Brain microvascular endothelial cell (primary cell): Measurements from ENCODE around the gene STX1A.

Experiments used
- DNase-seq: peaks from one replicate; pipeline ENCODE4 v3.0.0-alpha.2; 2020
- H3K27ac ChIP-seq: fragments of 250-450 bp; sonication (Bioruptor Pico); 2 replicates; pipeline ENCODE4 v1.5.1; 2020; ENCODE audit warnings: mild to moderate bottlenecking, moderate library complexity
- H3K27me3 ChIP-seq: fragments of 250-450 bp; sonication (Bioruptor Pico); replicated peaks from 2 replicates; pipeline ENCODE4 v1.5.1; 2020; ENCODE audit warnings: mild to moderate bottlenecking
- H3K36me3 ChIP-seq: fragments of 250-450 bp; sonication (Bioruptor Pico); replicated peaks from 2 replicates; pipeline ENCODE4 v1.5.1; 2020; ENCODE audit warnings: mild to moderate bottlenecking
- H3K4me3 ChIP-seq: 2 replicates; pipeline ENCODE4 v1.5.1; 2011; ENCODE audit warnings: low read depth, mild to moderate bottlenecking, control low read depth, low read length, moderate library complexity
- in situ Hi-C: cut with HindIII; loops from 2 replicates; pipeline ENCODE4 v1.10.0; 2017; ENCODE audit warnings: low sequenced_read_pairs, low pct_ligation_motif_present
- TF ChIP-seq, protein P1 (sequence below): IDR thresholded peaks from 2 replicates; pipeline ENCODE4 v1.5.1; 2011; ENCODE audit warnings: low read depth, mild to moderate bottlenecking, moderate library complexity, low read length, control low read depth, inconsistent platforms; ENCODE audit errors: missing control alignments

The STX1A gene

DNA sequence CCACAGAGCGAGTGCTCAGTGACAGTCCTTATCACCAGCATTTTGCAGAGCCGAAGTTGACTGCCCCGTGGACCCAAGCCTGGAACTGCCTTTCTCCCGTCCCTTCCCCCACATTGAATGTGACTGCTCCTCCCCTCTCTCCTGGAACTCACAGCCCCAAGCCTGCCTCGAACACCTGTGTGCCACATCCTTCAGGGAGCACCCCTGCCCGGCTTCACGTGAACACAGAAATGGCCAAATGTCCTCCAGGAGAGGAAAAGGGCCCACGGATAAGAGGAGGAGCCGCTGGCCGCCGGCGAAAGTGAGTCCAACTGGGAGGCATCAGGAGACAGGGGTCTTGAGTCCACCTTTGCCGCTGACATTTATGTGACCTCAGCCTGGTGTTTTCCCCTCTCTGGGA is 16.2 kb downstream of the STX1A start:
- no peaks in the 10 kb centered on the region for H3K27me3 ChIP-seq
- TF ChIP-seq, protein P1, sequence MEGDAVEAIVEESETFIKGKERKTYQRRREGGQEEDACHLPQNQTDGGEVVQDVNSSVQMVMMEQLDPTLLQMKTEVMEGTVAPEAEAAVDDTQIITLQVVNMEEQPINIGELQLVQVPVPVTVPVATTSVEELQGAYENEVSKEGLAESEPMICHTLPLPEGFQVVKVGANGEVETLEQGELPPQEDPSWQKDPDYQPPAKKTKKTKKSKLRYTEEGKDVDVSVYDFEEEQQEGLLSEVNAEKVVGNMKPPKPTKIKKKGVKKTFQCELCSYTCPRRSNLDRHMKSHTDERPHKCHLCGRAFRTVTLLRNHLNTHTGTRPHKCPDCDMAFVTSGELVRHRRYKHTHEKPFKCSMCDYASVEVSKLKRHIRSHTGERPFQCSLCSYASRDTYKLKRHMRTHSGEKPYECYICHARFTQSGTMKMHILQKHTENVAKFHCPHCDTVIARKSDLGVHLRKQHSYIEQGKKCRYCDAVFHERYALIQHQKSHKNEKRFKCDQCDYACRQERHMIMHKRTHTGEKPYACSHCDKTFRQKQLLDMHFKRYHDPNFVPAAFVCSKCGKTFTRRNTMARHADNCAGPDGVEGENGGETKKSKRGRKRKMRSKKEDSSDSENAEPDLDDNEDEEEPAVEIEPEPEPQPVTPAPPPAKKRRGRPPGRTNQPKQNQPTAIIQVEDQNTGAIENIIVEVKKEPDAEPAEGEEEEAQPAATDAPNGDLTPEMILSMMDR: no peak
- no peak overlapping the region for H3K27ac ChIP-seq
- peaks cover 90% of the 10 kb centered on the region for H3K36me3 ChIP-seq
- DNase-seq: no peak
- H3K4me3 ChIP-seq: no peak overlapping the region
- in situ Hi-C loops: no loop called here

DNA sequence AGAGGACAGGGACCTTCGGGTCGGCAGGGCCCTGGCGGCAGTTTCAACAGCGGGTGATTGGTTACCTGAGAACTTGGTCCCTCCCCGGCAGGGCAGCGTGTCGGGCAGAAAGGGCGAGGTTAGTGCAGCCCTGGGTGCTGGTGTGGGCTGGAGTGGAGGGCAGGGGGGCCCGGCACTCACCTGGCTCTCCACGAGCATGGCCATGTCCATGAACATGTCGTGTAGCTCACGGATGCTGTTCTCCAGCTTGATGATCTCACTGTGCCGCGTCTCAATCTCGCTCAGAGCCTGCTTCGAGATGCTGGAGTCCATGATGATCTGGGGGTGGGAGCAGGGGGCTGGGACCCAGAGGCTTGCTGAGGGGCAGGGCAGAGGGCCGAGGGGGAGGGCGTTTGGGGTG is 16.8 kb downstream of the STX1A start:
- Histone ChIP-seq H3K36me3 (peaks cover 89% of the 10 kb centered on the region), H3K4me3 (no peak overlapping the region), H3K27ac (no peak overlapping the region), H3K27me3 (no peaks in the 10 kb centered on the region)
- in situ Hi-C loops: no loop called here
- TF ChIP-seq, protein P1: no peak
- DNase-seq: no peak

DNA sequence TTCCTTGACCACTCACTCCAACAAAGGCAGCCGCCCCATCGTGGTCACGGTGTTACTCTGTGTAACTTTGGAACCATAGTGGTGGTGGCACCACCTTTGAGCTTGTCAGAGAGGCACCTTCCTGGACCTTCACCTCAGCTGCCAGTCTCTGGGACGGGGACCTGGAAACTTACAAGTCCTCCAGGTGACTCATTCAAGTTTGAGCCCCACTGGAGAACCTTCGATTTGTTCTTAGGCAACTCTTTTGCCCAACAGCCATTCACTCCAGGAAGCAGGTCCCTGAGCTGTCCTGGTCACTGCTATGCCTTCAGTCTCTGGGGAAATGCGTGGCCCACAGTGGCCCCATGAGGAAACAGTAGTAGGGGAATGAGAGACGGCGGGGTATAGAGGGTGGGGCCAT is 17.2 kb downstream of the STX1A start:
- H3K27ac ChIP-seq: peak overlapping the region; percentile 40
- peaks cover 87% of the 10 kb centered on the region for H3K36me3 ChIP-seq
- no peaks in the 10 kb centered on the region for H3K27me3 ChIP-seq
- DNase-seq: no peak
- in situ Hi-C loops: no loop called here
- TF ChIP-seq, protein P1: no peak
- no peak overlapping the region for H3K4me3 ChIP-seq

DNA sequence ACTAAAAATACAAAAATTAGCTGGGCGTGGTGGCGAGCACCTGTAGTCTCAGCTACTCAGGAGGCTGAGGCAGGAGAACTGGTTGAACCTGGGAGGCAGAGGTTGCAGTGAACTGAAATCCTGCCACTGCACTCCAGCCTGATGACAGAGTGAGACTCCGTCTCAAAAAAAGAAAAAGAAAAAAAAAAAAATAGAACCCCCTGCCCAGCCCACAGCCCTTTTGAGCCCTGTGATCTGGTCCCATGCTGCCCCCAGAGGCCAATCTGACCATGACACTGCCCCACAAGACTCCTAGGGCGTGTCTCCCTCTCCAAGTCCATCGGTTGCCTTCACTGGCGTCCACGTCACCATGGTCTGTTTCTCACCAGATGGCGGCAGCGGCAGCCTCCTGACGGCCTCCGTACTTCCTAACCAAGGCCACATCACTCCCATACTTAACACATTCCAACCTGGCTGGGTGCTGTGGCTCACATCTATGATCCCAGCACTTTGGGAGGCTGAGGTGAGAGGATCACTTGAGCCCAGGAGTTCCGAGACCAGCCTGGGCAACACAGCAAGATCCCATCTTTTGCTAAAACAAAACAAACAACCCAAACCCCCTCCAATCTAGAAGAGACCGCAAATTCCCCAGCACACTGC is 18.0 kb downstream of the STX1A start:
- DNase-seq: peak; percentile 70
- Histone ChIP-seq H3K36me3 (peaks cover 82% of the 10 kb centered on the region), H3K4me3 (no peak overlapping the region), H3K27ac (peak overlapping the region; percentile 40), H3K27me3 (no peaks in the 10 kb centered on the region)
- in situ Hi-C loops: no loop called here
- TF ChIP-seq, protein P1: peak; percentile 79

DNA sequence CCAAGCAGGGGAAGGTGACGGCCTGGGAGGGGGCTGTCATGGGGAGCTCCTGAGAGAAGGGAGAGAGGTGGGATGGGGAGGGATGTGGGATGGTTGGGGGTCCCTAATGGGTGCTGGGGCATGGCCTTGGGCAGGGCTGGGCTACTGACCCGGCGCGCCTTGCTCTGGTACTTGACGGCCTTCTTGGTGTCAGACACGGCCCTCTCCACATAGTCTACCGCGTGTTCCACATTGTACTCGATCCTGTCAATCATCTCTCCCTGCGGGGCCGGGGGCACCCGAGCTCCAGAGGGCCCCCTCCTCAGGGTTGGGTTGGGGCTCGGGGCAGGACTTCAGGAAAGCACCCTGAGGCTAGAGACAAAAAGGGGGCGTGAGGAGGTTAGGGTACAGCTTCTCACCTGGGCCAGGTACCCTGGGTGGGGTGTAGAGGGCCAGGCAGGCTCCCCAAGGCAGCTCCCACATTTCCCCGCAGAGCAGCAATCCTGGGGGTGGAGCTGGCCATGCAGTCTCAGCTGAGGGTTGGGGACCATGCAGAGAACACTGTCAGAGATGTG is 18.8 kb downstream of the STX1A start:
- no peak for DNase-seq
- H3K4me3 ChIP-seq: no peak overlapping the region
- no peaks in the 10 kb centered on the region for H3K27me3 ChIP-seq
- H3K27ac ChIP-seq: no peak overlapping the region
- H3K36me3 ChIP-seq: peaks cover 75% of the 10 kb centered on the region
- in situ Hi-C loops: no loop called here
- TF ChIP-seq, protein P1: no peak

DNA sequence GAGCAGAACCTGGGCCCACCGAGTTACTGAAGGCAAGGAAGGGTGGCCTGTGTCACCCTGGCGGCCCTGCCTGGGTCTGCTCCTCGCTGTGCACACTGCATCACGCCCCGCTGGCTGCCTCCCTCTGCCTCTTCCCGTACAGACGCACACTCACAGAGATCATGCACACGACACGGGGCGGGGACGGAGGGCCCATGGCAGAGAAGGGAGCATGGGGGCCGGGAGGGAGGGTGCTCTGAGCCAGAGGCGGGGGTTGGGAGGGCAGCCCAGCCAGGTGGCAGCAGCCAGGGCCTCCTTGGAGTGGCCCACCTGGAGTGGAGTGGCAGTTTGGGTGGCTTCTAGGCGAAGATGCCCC is 19.4 kb downstream of the STX1A start:
- Histone ChIP-seq H3K4me3 (no peak overlapping the region), H3K36me3 (peaks cover 69% of the 10 kb centered on the region), H3K27me3 (no peaks in the 10 kb centered on the region), H3K27ac (no peak overlapping the region)
- in situ Hi-C loops: no loop called here
- DNase-seq: no peak
- TF ChIP-seq, protein P1: no peak
